Lung (tissue), 12 donors: Measurements from ENCODE around the gene PFDN1. TPM values are rescaled to one million over a fixed set of nuclear protein-coding genes. Genes with fewer than 3 reads are reported as not detected.

Experiments used
- ATAC-seq: fragments of 200-7000 bp; cut with Tn5 transposase; one replicate; pipeline ENCODE4 v1.9.1; 2020; ENCODE audit warnings: moderate number of reproducible peaks; ENCODE audit not compliant: insufficient read depth, low FRiP score
- DNase-seq, 3 donors: peaks; one replicate each; pipeline ENCODE4 v3.0.0-alpha.2; 2013 to 2017
- H3K27ac ChIP-seq, 2 donors: one replicate each; pipeline ENCODE4 v1.5.1; 2013; ENCODE audit warnings: mild to moderate bottlenecking in 2 of 2, moderate library complexity in 2 of 2, control low read depth in 1 of 2, inconsistent platforms in 1 of 2, low read depth in 1 of 2, low read length in 1 of 2
- H3K27me3 ChIP-seq, 3 donors: one replicate each; pipeline ENCODE4 v1.5.1; 2013; ENCODE audit warnings: low read length in 2 of 3; ENCODE audit not compliant: control insufficient read depth in 3 of 3, insufficient read depth in 3 of 3
- H3K36me3 ChIP-seq, 4 donors: one replicate each; pipeline ENCODE4 v1.5.1; 2013; ENCODE audit warnings: low read length in 4 of 4, mild to moderate bottlenecking in 1 of 4, moderate library complexity in 1 of 4; ENCODE audit not compliant: control insufficient read depth in 4 of 4, insufficient read depth in 4 of 4
- H3K4me1 ChIP-seq, 5 donors: one replicate each; pipeline ENCODE4 v1.5.1; 2013; ENCODE audit warnings: low read length in 5 of 5, mild to moderate bottlenecking in 2 of 5, moderate library complexity in 1 of 5; ENCODE audit not compliant: control insufficient read depth in 5 of 5, insufficient read depth in 5 of 5
- H3K4me3 ChIP-seq: one replicate; pipeline ENCODE4 v1.5.1; 2013; ENCODE audit warnings: mild to moderate bottlenecking, control low read depth, moderate library complexity
- H3K9ac ChIP-seq, 2 donors: one replicate each; pipeline ENCODE4 v1.5.1; 2013; ENCODE audit warnings: low read length in 2 of 2, control low read depth in 1 of 2; ENCODE audit not compliant: insufficient read depth in 1 of 2
- H3K9me3 ChIP-seq, 4 donors: one replicate each; pipeline ENCODE4 v1.5.1; 2013; ENCODE audit warnings: low read length in 3 of 4, mild to moderate bottlenecking in 1 of 4, moderate library complexity in 1 of 4; ENCODE audit not compliant: control insufficient read depth in 4 of 4, insufficient read depth in 3 of 4
- WGBS, 2 donors: extraction: QIAGEN DNeasy Blood & Tissue Kit; methylation state at CpG; one replicate each; pipeline ENCODE4 v1.1.7; 2013; 5-methylcytosine and 5-hydroxymethylcytosine counted together
- polyA plus RNA-seq, 2 donors: library from polyadenylated mRNA; stranded (reverse); fragments of 200-250 nt; gene quantifications; one replicate each; pipeline ENCODE4 v1.2.1, GENCODE V29; 2013
- total RNA-seq, 2 donors: library from RNA; depleted of rRNA in 1 of 2; stranded (reverse); fragments of >200 nt in 1 of 2; gene quantifications; one replicate each; pipeline ENCODE4 v1.2.1, GENCODE V29; 2014 to 2021
- TF ChIP-seq, protein P1 (sequence below): IDR thresholded peaks from 2 replicates; pipeline ENCODE4 v1.5.1; 2012; ENCODE audit warnings: mild to moderate bottlenecking; ENCODE audit errors: control extremely low read depth, extremely low read depth
- donor health status: control.
- donor health status: control.
- donor health status: Bipolar disorder and iron deficiency.
- donor health status: healthy.
- donor health status: DM: yes; HTN: yes; CAD: no.

Gene PFDN1
- total and polyA plus RNA-seq, 4 donors = 42.0 to 108 (median 51.6) TPM

DNA sequence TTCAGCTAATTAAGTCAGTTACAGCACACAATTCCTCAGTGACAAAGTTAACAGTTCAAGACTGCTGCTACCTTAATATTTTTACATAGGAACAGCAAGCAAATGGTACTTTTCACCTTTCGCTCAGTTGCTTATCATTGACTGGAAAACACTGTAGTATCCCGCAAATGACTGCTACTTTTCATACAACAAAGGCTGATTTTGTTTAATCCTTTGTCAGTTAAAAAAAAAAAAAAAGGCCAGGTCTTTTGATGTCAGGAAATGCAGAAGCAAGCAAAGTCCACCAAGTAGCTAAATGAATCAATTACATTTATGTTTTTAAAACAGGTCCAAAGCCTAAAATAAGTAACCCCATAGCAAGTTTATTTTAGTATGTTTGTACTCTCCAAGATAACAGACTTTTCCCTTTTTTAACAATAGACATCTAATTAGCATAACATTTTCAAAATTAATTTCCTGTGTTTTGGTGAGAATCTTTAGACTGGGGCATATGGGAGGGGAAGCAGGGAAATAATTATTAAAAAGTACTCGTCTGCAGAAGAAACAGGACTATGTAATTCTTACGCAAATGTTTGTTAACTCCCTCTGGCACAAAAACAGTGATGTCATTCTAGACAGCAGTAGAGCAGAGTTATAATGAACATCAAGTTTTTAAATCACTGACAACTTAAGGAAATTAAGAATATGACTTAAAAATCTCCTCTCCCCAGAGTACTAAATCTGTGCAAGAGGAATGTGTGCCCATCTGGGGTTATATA is 9.6 kb downstream of the PFDN1 start:
- peak overlapping the region in 1 of 2 donors; percentile 83 for H3K27ac ChIP-seq
- H3K4me1 ChIP-seq = peaks cover 0 to 30% (median 5%) of the 10 kb centered on the region in 5 donors
- peak in 2 of 3 donors; percentile 50 to 56 for DNase-seq
- H3K9me3 ChIP-seq = no peaks in the 10 kb centered on the region
- H3K27me3 ChIP-seq = no peaks in the 10 kb centered on the region
- ATAC-seq = no peak
- no peak overlapping the region for H3K9ac ChIP-seq
- TF ChIP-seq, protein P1, sequence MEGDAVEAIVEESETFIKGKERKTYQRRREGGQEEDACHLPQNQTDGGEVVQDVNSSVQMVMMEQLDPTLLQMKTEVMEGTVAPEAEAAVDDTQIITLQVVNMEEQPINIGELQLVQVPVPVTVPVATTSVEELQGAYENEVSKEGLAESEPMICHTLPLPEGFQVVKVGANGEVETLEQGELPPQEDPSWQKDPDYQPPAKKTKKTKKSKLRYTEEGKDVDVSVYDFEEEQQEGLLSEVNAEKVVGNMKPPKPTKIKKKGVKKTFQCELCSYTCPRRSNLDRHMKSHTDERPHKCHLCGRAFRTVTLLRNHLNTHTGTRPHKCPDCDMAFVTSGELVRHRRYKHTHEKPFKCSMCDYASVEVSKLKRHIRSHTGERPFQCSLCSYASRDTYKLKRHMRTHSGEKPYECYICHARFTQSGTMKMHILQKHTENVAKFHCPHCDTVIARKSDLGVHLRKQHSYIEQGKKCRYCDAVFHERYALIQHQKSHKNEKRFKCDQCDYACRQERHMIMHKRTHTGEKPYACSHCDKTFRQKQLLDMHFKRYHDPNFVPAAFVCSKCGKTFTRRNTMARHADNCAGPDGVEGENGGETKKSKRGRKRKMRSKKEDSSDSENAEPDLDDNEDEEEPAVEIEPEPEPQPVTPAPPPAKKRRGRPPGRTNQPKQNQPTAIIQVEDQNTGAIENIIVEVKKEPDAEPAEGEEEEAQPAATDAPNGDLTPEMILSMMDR = no peak
- H3K4me3 ChIP-seq = no peak overlapping the region
- no peaks in the 10 kb centered on the region for H3K36me3 ChIP-seq
- 37 to 50% methylated on average over 4 of the region's 4 CpGs for WGBS, 2 donors

DNA sequence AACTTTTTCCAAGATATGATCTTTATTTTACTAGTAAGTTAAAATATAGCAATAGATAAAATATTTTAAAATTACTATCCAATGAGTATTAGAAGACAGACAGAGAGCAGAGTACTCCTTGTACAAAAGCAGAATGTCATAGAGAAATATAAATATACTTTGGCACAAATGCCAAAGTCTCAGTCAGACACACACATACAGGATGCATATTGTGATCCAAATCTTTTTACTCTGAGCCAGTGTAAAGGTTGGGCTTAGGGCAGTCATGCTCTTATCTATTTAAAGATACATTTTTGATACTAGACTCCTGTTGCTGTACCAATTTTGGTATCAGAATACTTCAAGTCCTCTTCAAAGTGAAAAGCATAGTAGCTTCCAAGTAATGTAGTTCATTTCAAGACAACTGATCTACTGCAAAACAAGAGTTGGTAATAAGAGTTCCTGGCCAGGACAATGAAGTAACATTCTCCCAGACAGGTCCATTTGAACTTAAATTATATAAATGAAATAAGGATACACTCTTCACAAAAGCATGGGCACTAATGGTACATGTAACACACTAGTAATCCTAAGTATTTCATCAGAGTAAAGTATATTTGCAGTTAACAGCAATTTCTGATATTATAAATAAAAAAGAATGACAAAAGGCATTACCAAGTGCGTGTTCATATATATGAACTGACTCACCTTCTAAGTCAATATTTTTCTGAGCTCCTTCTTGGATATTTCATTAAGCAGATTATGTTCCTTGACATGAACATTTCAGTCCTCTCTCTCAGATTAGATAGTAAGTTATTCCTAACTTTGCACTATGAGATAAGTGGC is 10.5 kb downstream of the PFDN1 start:
- H3K27me3 ChIP-seq = no peaks in the 10 kb centered on the region
- H3K27ac ChIP-seq = peak overlapping the region in 1 of 2 donors; percentile 83
- no peaks in the 10 kb centered on the region for H3K9me3 ChIP-seq
- H3K36me3 ChIP-seq = no peaks in the 10 kb centered on the region
- DNase-seq (no peak), ATAC-seq (no peak)
- 67 to 87% methylated on average over 1 of the region's 1 CpG for WGBS, 2 donors
- H3K4me3 ChIP-seq = no peak overlapping the region
- H3K4me1 ChIP-seq = peaks cover 0 to 30% (median 5%) of the 10 kb centered on the region in 5 donors
- no peak overlapping the region for H3K9ac ChIP-seq
- TF ChIP-seq, protein P1 = no peak

DNA sequence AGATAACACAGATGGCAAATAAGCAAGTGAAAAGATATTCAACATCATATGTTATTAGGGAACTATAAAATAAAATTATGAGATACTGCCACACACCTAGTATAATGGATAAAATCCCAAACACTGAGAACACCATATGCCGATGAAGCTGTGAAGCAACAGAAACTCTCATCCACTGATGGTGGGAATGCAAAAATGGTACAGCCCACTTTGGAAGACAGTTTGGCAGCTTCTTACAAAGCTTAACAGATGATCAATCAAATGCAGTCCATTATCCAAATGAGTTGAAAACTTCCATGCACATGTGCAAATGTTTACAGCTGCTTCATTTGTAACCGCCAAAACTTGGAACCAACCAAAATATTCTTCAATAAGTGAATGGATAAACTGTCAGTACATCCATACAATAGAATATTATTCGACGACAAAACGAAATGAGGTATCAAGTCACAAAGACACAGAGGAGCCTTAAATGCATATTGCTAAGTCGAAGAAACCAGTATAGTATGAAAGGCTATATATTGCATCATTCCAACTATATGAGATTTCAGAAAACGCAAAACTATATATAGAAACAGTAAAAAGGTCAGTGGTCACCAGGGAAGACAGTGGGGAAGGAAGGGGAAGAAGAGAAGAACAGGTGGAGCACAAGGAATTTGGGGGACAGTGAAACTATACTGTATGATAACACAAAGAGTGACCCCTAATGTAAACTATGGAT is 14.9 kb downstream of the PFDN1 start:
- Histone ChIP-seq H3K27me3 (no peaks in the 10 kb centered on the region), H3K9me3 (no peaks in the 10 kb centered on the region), H3K9ac (no peak overlapping the region), H3K36me3 (no peaks in the 10 kb centered on the region), H3K4me3 (no peak overlapping the region), H3K4me1 (peaks cover 0 to 26% (median 0%) of the 10 kb centered on the region in 5 donors), H3K27ac (no peak overlapping the region)
- TF ChIP-seq, protein P1 = no peak
- DNase-seq (peak in 2 of 3 donors; percentile 74 to 78), ATAC-seq (no peak)
- WGBS, 2 donors = 75 to 79% methylated on average over 7 of the region's 7 CpGs
